ENCODE measurements around the gene PRAMEF5.
"Not testable (repeated sequence)": the region's sequence is repeated elsewhere in the genome, so short reads cannot be mapped to it uniquely, and the experiment has no call there.

PRAMEF5 gene

DNA sequence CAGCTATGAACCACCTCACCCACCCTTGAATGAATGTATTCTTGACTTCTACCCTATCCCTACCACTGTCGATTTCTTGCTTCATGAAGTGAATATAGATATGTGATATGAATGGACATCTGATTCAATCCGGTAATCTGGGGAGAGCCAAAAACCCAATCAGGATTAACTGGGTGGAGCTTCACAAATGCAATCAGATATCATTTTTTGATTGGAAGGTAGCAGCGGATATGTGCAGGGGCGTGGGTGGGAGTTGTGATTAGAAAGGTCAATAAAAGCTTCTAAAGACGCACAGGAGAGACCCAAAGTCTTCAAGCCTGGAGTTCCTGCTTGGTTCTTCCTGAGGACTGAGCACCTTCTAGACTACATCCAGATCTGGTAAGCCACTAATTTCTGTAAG, at the start of gene PRAMEF5:
TSS of gene PRAMEF5 (plus strand) at position 301 of the 400 bp plus-strand sequence. CDS start 5,071 bp downstream, outside the sequence.
- not testable (repeated sequence) for DNase-seq

DNA sequence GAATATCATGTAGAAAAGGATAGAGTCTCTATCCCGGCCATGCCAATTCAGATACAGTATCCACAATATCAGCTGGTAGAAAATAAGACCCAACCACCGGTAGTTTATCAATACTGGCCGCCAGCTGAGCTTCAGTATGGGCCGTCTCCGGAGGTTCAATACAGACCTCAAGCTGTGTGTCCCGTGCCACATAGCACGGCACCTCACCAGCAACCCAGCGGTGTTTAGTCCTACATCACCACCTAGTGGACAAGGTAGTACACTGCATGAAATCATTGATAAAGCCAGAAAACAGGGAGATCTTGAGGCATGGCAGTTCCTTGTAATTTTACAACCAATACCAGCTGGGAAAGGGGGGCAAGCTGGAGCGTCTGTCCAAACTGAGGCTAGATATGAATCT, 45.3 kb upstream of the PRAMEF5 start:
- DNase-seq: not testable (repeated sequence)

DNA sequence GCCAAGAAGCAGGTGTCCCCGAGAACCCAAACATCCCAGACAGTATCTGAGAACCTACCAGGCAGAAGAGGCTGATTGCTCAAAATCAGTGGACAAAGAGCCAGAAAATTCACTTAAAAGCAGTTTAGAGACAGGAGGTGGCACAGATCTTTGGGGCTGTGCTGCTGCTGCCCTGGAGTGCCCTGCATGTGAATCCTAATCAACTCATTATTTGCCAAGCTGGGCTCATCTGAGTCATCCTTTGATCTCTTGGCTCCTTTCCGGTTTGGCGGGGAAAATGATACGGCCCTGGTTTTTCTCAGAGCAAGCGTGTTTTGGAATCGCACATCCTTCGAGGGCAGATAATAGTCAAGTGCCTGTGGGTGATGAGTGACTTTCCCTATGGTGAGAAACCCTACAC, 37.4 kb upstream of the PRAMEF5 start:
- not testable (repeated sequence) for DNase-seq

DNA sequence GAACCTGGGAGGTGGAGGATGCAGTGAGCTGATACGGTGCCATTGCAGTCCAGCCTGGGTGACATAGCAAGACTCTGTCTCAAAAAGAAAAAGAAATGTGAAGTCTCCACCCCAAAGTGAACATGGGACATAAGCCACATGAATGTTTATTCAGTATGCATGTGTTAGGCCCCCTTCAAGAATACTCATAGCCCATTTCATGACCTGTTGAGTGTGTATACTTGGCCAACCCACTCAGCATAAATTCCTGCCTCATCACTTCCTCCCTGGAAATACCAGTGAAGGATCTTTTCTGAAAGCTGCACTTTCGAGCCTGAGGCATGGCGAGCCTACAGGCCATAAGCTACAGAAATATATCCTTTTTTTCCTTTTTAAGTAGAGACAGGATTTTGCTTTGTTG, 34.8 kb upstream of the PRAMEF5 start:
- not testable (repeated sequence) for DNase-seq

DNA sequence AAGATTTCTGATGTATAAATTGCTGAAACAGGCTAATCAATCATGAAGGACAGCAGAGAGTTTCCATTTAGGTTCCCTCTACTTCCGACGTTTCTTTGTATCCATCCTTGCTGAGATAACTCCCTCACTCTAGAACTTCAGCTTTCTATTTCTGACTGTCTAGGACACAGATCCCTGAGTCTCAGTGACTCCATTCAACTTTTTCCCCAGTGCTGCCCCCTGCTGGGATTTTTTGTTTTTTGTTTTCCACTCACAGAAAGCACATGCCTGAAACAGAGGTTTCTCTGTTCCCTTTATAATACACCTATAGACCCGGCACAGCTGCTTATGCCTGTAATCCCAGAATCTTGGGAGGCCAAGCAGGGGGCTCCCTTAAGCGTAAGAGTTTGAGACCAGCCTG, 31.2 kb upstream of the PRAMEF5 start:
- not testable (repeated sequence) for DNase-seq

DNA sequence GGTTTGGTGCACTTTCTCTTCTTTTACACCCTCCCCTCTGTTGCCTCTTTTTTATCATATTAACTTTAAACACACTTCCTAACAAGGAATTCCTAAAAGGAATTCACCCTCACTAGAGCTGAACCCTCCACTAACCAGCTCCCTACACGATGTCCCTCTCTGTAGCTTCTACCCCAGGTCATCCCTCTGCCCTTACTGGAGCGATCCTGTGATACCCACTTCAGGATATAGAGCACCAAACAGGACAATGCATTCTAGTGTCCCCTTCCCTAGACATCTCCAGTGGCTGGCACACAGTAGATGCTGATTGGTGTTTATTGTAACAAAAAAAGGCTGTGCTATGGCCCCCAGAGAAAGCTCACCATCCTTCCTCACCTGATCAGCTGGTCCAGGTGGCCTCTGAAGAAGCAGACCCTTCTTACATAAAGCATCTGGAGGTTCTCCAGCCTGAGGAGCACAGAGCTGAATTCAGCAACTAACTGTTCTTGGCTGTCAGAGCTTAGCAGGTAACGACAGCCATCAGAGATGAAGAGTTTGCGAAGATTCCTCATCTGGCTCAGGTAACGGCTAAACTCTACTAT, 29.4 kb upstream of the PRAMEF5 start:
- DNase-seq: no peak

DNA sequence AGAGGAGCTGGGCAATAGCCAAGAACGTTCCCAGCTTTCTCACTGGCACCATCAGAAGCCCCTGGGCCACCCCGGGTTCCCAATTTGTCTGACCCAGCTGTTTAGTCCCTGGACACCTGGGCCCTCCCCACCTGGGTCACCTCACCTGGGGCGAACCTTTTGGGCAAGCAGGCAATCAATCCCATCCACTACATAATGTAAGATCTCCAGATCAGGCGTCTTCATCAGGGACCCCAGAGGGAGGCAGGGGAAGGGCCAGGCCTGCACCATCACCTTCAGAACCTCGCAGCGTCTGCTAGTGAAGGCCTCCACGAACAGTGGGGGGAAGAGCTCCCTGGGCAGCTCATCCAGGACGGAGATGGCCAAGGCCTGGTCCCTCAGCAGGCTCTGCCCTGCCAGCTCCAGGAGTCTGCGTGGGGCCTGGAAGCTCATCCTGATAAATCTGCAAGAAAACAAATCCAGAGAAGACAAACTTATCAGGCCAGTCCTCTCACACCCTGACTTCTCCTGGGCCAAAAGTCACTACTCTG, 28.3 kb upstream of the PRAMEF5 start, which contains the start of gene PRAMEF18:
TSS of gene PRAMEF18 (minus strand) at position 480 of the 530 bp plus-strand sequence. CDS start at position 432, 48 bp downstream.
- DNase-seq: not testable (repeated sequence)

DNA sequence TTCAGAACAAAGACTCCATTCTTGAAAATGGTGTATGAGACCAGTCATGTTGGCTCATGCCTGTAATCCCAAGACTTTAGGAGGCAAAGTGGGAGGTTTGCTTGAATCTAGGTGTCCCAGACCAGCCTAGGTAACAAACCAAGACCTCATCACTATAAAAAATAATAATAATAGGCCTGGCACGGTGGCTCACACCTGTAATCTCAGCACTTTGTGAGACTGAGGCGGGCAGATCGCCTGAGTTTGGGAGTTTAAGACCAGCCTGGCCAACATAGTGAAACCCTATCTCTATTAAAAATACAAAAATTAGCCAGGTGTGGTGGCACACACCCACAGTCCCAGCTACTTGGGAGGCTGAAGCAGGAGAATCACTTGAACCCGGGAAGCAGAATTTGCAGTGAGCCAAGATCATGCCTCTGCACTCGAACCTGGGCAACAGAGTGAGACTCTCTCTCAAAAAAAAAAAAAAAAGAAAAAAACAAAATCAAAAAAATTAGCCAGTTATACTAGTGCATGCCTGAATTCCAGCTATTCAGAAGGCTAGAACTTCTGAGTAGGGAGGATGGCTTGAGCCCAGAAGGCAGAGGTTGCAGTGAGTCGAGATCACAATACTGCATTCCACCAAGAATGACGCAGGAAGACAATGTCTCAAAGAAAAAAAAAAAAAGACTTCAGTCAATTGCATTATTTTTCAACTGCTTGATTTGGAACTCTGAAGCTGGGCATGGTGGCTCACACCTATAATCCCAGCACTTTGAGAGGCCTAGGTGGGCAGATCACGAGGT, 26.5 kb upstream of the PRAMEF5 start:
- DNase-seq: not testable (repeated sequence)

DNA sequence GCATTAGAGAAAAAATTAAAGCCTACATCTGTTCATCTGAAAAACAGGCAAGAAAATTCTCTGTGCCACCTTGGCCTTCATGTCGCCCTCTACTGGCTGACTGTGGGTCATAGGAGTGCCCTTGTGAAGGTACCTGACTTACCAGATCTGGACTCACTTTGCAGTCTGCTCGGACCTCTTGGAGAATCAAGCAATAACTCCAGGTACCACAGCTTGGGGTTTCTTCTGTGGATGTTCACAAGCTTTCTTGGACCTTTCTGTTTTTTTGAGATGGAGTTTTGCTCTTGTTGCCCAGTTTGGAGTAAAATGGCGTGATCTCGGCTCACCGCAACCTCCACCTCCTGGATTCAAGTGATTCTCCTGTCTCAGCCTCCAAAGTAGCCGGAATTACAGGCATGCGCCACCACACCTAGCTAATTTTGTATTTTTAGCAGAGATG, 25.6 kb upstream of the PRAMEF5 start:
- DNase-seq: no peak

DNA sequence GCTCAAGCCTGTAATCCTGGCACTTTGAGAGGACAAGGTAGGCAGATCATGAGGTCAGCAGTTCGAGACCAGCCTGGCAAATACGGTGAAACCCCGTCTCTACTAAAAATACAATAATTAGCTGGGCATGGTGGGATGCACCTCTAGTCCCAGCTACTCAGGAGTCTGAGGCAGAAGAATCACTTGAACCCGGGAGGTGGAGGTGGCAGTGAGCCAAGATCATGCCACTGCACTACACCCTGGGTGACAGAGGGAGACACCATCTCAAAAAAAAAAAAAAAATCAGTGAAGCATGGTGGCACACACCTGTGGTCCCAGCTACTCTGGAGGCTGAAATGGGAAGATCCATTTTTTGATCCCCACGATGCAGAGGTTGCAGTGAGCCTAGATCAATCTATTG, 23.9 kb upstream of the PRAMEF5 start:
- DNase-seq: not testable (repeated sequence)

DNA sequence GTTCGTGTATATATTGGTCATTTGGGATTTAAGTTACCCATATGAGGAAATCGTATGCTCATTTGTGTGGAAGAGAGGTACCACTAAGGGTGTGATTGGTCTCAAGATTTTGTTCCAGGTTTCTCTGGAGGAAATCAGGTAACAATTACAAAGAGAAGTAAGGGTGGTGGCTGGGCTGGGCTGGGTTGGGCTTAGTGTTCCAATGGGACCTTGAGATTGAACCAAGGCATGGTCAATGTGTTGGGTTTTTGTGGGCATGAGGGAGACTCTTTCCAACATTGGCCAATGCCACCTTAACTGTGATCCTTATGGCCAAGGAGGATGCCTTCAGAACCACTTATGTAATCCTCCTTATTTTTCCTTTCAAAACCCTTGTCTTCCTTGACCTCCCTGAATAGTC, 23.4 kb upstream of the PRAMEF5 start:
- DNase-seq: not testable (repeated sequence)

DNA sequence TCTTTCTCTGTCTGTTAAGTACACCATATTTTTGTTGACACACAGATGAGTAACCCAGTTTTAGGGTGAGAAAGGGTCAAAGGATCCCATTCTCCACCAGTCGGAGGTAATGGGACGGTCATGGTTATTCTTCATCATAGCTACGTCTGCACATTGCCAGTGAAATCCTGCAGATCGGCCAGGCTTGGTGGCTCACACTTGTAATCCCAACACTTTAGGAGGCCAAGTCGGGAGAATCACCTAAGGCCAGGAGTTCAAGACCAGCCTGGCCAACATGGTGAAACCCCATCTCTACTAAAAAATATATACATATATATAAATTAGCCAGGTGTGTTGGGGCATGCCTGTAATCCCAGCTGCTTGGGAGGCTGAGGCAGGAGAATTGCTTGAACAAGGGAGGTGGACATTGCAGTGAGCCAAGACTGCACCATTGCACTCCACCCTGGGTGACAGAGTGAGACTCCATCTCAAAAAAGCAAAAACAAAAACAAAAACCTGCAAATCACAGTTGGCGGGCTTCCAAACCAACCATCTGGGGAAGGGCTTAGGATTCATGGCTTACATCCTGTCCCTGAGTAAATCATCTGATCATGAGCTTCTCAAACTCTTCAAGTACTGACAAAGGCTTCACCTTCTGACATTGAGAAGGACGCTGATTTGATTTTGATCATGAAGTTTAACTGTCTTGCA, 22.8 kb upstream of the PRAMEF5 start:
- not testable (repeated sequence) for DNase-seq

DNA sequence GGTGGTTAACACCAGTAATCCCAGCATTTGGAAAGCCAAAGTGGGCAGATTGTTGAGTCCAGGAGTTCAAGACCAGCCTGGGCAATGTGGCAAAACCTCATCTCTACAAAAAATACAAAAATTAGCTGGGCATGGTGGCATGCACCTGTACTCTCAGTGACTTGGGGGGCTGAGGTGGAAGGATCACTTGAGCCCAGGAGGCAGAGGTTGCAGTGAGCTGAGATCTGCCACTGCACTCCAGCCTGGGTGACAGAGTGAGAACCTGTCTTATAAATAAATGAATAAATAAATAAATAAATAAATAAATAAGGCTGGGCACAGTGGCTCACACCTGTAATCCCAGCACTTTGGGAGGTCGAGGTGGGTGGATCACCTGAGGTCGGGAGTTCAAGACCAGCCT, 21.9 kb upstream of the PRAMEF5 start:
- not testable (repeated sequence) for DNase-seq

DNA sequence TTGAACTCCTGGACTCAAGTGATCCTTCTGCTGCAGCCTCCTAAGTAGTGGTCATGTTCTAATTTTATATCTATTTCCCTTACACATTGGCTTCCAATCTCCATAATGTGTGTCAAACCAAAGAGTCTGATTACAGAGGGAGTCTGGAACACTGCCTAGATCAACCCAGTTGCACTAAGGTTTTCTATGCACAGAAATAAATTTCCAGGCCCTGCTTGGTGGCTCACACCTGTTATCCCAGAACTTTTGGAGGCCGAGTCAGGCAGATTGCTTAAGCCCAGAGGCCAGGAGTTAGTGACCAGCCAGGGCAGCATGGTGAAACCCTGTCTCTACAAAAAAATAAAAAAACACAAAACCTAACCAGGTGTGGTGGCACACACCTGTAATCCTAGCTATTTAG, 19.9 kb upstream of the PRAMEF5 start:
- not testable (repeated sequence) for DNase-seq

DNA sequence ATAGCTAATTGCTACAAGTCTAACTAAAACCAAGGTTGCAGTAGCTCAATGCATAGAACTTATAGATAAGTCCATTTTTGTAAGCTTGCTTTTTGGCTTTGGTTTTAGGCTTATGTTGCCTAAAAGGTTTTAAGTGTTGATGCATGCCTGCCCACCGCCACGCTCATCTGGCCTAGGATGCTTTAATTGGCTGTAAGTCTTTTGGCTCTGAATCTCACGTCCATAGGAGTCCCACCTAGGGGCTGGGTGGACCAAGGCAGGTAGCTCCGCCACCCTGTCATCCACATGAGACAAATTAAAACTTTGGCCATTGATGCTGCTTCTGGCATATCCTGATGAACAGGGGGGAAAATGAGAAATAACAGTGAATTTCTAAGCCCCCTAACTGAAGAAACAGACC, 16.4 kb upstream of the PRAMEF5 start:
- DNase-seq: not testable (repeated sequence)

DNA sequence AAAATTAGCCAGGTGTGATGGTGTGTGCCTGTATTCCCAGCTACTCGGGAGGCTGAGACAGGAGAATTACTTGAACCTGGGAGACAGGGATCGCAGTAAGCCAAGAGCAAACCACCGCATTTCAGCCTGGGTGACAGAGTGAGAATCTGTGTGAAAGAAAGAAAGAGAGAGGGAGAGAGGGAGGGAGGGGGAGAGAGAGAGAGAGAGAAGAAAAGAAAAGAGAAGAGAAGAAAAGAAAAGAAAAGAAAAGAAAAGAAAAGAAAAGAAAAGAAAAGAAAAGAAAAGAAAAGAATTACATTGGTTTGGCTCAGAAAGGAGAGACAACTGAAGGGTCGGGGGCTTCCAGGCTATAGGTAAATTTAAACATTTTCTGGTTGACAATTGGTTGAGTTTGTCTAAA, 14.4 kb upstream of the PRAMEF5 start:
- DNase-seq: not testable (repeated sequence)

DNA sequence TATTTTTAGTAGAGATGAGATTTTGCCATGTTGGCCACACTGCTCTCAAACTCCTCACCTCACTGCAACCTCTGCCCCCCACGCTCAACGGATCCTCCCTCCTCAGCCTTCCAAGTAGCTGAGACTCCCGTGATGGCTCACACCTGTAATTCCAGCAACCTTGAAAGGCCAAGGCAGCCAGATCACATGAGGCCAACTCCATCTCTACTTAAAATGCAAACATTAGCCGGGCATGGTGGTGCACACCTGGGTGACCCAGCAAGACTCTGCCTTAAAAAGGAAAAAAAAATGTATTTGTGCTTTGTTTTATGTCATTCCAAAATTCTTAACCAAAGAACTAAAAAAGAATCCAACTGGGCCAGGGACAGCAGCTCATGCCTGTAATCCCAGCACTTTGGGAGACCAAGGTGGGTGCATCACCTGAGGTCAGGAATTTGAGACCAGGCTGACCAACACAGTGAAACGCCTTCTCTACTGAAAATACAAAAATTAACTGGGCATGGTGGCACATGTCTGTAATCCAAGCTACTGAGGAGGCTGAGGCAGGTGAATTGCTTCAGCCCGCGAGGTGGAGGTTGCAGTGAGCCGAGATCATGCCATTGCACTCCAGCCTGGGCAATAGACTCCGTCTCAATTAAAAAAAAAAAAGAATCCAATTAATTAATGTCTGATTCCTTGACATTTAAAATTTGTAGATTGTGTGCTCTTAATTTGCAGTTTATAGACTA, 10.3 kb upstream of the PRAMEF5 start:
- DNase-seq: not testable (repeated sequence)

DNA sequence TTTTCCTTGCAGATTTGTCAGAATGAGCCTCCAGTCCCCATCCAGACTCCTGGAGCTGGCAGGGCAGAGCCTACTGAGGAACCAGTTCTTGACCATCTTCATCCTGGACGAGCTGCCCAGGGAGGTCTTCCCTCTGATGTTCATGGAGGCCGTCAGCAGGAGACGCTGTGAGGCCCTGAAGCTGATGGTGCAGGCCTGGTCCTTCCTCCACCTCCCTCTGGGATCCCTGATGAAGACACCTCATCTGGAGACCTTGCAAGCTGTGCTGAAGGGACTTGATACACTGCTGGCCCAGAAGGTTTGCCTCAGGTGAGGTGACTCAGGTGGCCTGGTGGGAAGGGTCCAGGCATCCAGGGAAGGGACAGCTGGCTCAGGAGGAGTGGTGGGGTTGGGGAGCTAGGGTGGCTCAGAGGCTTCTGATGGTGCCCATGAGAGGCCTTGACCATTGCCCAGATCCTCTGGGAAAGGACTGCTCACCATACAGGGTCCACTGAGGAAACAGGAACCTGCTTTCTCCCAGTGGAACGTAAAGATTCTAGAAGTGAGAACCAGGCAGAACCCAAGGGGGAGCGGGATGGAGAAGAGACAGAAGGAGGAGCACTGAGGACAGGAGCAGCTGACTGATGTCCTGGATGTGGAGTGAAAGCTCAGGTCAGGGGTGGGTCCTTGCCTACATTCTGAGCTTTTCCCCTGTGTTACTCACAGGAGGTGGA, 8.0 kb upstream of the PRAMEF5 start:
- not testable (repeated sequence) for DNase-seq

DNA sequence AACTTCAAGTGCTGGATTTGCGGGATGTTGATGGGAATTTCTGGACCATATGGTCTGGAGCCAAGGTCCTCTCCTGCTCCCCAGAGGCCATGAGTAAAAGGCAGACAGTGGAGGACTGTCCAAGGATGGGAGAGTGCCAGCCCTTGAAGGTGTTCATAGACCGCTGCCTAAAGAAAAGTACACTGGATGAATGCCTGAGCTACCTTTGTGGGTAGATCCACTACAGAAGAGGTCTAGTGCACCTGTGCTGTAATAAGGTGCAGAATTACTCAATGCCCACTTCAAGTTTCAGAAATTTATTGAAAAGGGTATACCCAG, 7.5 kb upstream of the PRAMEF5 start:
- not testable (repeated sequence) for DNase-seq

DNA sequence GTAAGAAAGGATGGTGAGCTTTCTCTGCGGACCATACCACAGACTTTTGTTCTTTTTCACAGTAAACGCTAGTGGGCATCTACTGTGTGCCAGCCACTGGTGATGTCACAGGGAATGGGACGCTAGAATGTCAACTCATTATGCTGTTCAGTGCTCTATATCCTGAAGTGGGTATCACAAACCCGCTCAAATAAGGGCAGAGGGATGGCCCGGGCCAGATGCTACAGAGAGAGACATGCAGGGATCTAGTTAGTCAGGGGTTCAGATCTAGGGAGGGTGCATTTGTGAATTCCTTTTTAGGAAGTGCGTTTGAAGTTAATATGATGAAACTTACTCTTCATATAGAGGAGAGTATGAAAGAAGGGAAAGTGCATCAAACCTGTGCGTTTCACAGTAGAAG, 6.9 kb upstream of the PRAMEF5 start:
- DNase-seq: not testable (repeated sequence)

DNA sequence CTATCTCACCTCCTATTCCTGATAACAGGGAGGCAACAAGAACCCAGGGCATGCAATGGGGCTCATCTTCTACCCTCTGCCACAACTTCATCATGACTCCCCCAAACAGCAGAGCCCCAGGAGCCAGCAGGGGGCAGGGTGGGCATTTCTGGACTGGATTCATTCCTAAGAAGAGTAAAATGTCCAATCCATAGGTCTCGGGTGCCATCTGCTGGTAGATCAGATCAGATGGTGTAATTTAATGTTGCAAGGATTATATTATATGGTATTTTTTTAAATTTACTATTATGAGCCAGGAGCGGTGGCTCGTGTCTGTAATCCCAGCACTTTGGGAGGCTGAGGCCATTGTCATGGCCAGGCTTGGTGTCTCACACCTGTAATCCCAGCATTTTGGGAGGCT, 11.1 kb downstream of the PRAMEF5 start:
- not testable (repeated sequence) for DNase-seq

DNA sequence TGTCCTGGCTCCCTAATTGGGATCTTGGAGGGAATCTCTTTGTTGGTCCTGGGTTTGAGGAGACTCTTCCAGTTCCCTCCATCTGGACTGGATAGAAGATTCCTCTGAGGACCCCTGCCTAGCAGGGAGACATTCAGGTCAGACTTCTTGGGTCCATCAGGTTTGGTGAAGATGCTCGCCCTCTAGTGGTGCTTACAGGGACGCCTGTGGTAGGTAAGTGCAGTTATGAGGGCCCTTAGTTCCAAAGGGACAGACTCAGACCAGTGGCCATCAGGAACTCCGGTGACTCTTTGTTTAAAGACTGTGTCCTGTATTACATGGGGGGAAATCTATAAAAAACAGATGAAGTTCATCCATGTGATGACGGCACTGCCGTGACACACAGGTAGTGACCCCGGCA, 23.0 kb downstream of the PRAMEF5 start:
- DNase-seq: not testable (repeated sequence)

All from T1000 (cell line).